ENCODE results near the gene DCLRE1B.

GRCh38 chr1:113870778-113871177 lies 34.3 kb upstream of the DCLRE1B start:
- TF ChIP-seq CTCF (IDR thresholded peaks at IDR 0.05) (no peak), EZH2 (IDR thresholded peaks at IDR 0.05; ENCODE audit: borderline replicate concordance, insufficient read depth, low read depth, low read length, poor library complexity, severe bottlenecking) (no peak)

Measured in B cell (primary cell).